HG03039 (cell line): ENCODE results near the gene PPL.

Experiments used
- ATAC-seq: cut with Tn5 transposase; IDR thresholded peaks from one replicate; pipeline ENCODE4 v1.9.1; 2021; ENCODE audit warnings: mild to moderate bottlenecking, moderate library complexity; ENCODE audit not compliant: unreplicated experiment

The PPL gene

GRCh38 chr16:4891097-4891885, 45.7 kb downstream of the PPL start:
- ATAC-seq, result no peak

- no peak for ATAC-seq
Measured at GRCh38 chr16:4890686-4891085, 46.3 kb downstream of the PPL start.

- ATAC-seq, result no peak
Measured at GRCh38 chr16:4890026-4890425, 46.9 kb downstream of the PPL start.

GRCh38 chr16:4888428-4889135, 48.4 kb downstream of the PPL start:
- no peak for ATAC-seq

- no peak for ATAC-seq
Measured at GRCh38 chr16:4886151-4886550, 50.8 kb downstream of the PPL start.

- ATAC-seq, result no peak
Measured at GRCh38 chr16:4884972-4885874, 51.7 kb downstream of the PPL start.

GRCh38 chr16:4884209-4884608, 52.7 kb downstream of the PPL start:
- ATAC-seq, result no peak

- no peak for ATAC-seq
Measured at GRCh38 chr16:4883501-4883900, 53.4 kb downstream of the PPL start.

- ATAC-seq, result no peak
Measured at GRCh38 chr16:4882633-4883285, 54.2 kb downstream of the PPL start.

GRCh38 chr16:4882000-4882632, 54.8 kb downstream of the PPL start:
- no peak for ATAC-seq

- no peak for ATAC-seq
Measured at GRCh38 chr16:4880006-4880580, 56.9 kb downstream of the PPL start.

GRCh38 chr16:4879049-4879448, 57.9 kb downstream of the PPL start:
- no peak for ATAC-seq

- no peak for ATAC-seq
Measured at GRCh38 chr16:4877380-4877685, 59.6 kb downstream of the PPL start.

GRCh38 chr16:4876646-4877379, 60.1 kb downstream of the PPL start:
- ATAC-seq, result no peak

- no peak for ATAC-seq
Measured at GRCh38 chr16:4874666-4875065, 62.3 kb downstream of the PPL start.

GRCh38 chr16:4873091-4873490, 63.9 kb downstream of the PPL start:
- no peak for ATAC-seq

- ATAC-seq, result no peak
Measured at GRCh38 chr16:4871071-4871470, 65.9 kb downstream of the PPL start.

- ATAC-seq, result no peak
Measured at GRCh38 chr16:4870138-4870671, 66.7 kb downstream of the PPL start.

- no peak for ATAC-seq
Measured at GRCh38 chr16:4869147-4869805, 67.7 kb downstream of the PPL start.
